ENCODE measurements around the gene CYP3A7.
"Not testable (repeated sequence)": the region's sequence is repeated elsewhere in the genome, so short reads cannot be mapped to it uniquely, and the experiment has no call there.

Gene CYP3A7

DNA sequence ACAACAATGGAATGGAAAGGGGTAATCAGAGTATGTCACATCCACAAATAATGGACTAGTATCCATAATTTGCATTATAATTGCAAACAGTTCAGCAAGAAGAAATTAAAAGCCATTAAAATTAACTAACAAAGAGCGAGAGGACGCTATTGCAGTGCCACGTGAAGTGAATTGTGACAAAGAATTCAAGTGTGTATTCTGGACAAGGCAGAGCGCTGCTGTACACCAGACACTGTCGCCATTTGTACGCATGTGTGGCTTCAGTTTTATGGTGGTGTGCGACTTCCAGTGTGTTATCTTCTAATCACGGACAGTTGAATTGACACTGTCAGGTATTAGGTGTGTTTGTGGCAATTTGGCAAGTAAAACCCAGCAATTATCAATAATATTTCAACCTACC, 66.5 kb downstream of the CYP3A7 start:
- DNase-seq (ENCODE audit: low read depth in 2 of 2): no peak

DNA sequence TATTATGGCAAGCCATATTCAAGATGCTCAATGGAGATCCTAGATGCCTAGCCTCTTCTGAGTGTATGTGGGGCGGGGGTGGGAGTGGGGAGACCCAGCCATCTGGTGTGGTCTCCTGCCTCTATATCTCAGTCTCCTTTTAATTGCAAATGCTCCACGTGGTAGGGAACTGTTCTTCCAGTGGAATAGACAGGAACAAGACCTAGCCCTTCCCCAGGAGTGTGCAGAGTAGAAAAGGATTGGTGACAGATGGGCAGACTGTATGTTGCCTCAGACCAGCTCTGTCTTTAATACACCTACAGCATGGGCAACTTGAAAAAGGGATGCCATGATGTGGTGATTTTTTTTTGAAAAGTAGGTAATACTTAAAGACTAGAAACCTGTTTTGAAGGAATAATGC, 67.8 kb downstream of the CYP3A7 start:
- no peak for DNase-seq (ENCODE audit: low read depth in 2 of 2)

DNA sequence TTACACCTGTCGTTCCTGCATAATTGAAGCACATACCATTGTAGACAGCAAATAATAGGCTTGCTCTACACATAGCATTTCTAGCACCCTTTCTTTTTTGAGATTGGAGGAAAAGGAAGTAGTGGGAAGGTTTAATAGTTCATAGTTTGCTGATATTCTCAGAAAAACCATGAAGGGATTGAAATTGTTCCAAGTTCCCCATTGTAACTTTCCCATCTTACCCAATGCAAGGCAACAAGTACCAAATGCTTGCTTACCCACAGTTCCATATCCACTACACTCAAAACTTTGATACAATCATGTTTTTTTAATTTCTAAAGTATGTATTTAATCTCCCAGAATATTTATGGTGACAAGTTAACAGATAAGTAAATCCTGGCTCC, 69.0 kb downstream of the CYP3A7 start:
- no peak for DNase-seq (ENCODE audit: low read depth in 2 of 2)

DNA sequence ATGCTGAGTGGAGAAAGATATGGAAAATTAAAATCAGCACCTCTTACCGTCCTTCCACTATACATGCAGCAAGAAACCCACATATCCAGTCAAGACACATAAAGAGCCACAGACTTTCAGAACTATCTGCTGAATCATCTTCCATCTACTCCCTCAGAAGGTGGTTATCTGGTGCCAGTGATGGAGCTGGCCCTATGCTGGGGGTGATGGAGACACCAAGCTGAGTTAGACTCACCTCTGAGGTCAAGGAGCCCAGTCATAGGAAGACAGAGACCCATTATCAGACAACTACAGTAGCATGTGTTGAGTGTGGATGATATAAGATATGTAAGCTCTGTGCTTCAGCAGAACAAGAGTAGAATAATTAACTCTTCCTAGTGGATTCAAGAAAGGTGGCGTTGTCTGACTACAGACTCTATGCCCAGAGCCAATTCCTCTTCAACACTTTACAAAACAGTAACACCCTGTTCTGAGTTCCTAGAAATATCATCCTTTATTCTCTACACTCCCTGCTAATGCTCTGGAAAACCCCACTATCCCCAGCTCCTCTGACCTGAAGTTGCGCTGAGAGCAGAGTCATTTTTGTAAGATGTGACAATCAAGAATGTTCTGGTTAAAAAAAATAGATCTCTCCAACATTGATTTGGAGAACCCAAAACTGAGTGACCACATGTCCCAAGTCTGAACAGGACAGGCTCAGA, 69.5 kb downstream of the CYP3A7 start:
- no peak for DNase-seq (ENCODE audit: low read depth in 2 of 2)

DNA sequence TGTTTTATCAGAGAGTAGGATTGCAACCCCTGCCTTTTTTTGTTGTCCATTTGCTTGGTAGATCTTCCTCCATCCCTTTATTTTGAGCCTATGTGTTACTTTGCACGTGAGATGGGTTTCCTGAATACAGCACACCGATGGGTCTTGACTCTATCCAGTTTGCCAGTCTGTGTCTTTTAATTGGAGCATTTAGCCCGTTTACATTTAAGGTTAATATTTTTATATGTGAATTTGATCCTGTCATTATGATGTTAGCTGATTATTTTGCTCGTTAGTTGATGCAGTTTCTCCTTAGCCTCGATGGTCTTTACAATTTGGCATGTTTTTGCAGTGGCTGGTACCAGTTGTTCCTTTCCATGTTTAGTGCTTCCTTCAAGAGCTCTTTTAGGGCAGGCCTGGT, 77.1 kb downstream of the CYP3A7 start:
- DNase-seq (ENCODE audit: low read depth in 2 of 2): not testable (repeated sequence)
